Peyer's patch (tissue), 4 donors: ENCODE results near the gene MAD1L1. TPM values are rescaled to one million over a fixed set of nuclear protein-coding genes. Genes with fewer than 3 reads are reported as not detected.

ENCODE experiments used
- DNase-seq, 3 donors: peaks; one replicate each; pipeline ENCODE4 v3.0.0-alpha.2; 2017 to 2019
- H3K27ac ChIP-seq, 4 donors: fragments of 200-600 bp; sonication (generic); one replicate each; pipeline ENCODE4 v1.5.1; 2016 to 2019
- H3K27me3 ChIP-seq, 2 donors: fragments of 200-600 bp; sonication (generic); one replicate each; pipeline ENCODE4 v1.5.1; 2019
- H3K36me3 ChIP-seq, 3 donors: fragments of 200-600 bp; sonication (generic); one replicate each; pipeline ENCODE4 v1.5.1; 2016 to 2019
- H3K4me1 ChIP-seq, 4 donors: fragments of 200-600 bp; sonication (generic); one replicate each; pipeline ENCODE4 v1.5.1; 2016 to 2019
- H3K4me3 ChIP-seq, 4 donors: fragments of 200-600 bp; sonication (generic); 1 replicate in 3 of 4; 2 replicates in 1 of 4; pipeline ENCODE4 v1.5.1; 2016 to 2019; ENCODE audit warnings: mild to moderate bottlenecking in 1 of 4
- H3K9me3 ChIP-seq, 4 donors: fragments of 200-600 bp; sonication (generic); one replicate each; pipeline ENCODE4 v1.5.1; 2016 to 2019; ENCODE audit warnings: mild to moderate bottlenecking in 1 of 4
- POLR2A ChIP-seq, 2 donors: fragments of 450-650 bp; IDR thresholded peaks; one replicate each; pipeline ENCODE4 v1.5.1; 2017; ENCODE audit warnings: antibody characterized with exemption in 2 of 2, mild to moderate bottlenecking in 2 of 2, moderate library complexity in 2 of 2
- total RNA-seq, 4 donors: library from RNA; depleted of rRNA; stranded (reverse); fragments of >200 nt; gene quantifications; one replicate each; pipeline ENCODE4 v1.1.0, GENCODE V29; 2016
- TF ChIP-seq, protein P1 (sequence below), 6 experiments: fragments of 450-650 bp in 4 of 6; fragments of 200-600 bp in 2 of 6; sonication (generic) in 1 of 6; IDR thresholded peaks; one replicate each; pipeline ENCODE4 v1.5.1; 2017 to 2019; ENCODE audit warnings: antibody characterized with exemption in 6 of 6, mild to moderate bottlenecking in 3 of 6, moderate library complexity in 1 of 6

Gene MAD1L1
- total RNA-seq, 4 donors from 2014 or later: 43.9 to 417 (median 59.1) TPM

- H3K27ac ChIP-seq: no peak overlapping the region
- DNase-seq: no peak
- H3K4me1 ChIP-seq: no peaks in the 10 kb centered on the region
- no peaks in the 10 kb centered on the region for H3K36me3 ChIP-seq
- H3K9me3 ChIP-seq: no peaks in the 10 kb centered on the region
- H3K27me3 ChIP-seq: no peaks in the 10 kb centered on the region
- TF ChIP-seq, protein P1, sequence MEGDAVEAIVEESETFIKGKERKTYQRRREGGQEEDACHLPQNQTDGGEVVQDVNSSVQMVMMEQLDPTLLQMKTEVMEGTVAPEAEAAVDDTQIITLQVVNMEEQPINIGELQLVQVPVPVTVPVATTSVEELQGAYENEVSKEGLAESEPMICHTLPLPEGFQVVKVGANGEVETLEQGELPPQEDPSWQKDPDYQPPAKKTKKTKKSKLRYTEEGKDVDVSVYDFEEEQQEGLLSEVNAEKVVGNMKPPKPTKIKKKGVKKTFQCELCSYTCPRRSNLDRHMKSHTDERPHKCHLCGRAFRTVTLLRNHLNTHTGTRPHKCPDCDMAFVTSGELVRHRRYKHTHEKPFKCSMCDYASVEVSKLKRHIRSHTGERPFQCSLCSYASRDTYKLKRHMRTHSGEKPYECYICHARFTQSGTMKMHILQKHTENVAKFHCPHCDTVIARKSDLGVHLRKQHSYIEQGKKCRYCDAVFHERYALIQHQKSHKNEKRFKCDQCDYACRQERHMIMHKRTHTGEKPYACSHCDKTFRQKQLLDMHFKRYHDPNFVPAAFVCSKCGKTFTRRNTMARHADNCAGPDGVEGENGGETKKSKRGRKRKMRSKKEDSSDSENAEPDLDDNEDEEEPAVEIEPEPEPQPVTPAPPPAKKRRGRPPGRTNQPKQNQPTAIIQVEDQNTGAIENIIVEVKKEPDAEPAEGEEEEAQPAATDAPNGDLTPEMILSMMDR (IDR thresholded peaks at IDR 0.05): no peak
- TF ChIP-seq POLR2A (IDR thresholded peaks at IDR 0.05): no peak
- no peak overlapping the region for H3K4me3 ChIP-seq
Observed at GRCh38 chr7:1911571-1911970, 321.2 kb downstream of the MAD1L1 start.

GRCh38 chr7:1910827-1911226, 321.9 kb downstream of the MAD1L1 start:
- Histone ChIP-seq H3K27ac (no peak overlapping the region), H3K27me3 (no peaks in the 10 kb centered on the region), H3K9me3 (no peaks in the 10 kb centered on the region), H3K36me3 (no peaks in the 10 kb centered on the region), H3K4me1 (no peaks in the 10 kb centered on the region), H3K4me3 (no peak overlapping the region)
- no peak for DNase-seq
- TF ChIP-seq, protein P1 (IDR thresholded peaks at IDR 0.05): no peak
- no peak for TF ChIP-seq POLR2A (IDR thresholded peaks at IDR 0.05)

DNA sequence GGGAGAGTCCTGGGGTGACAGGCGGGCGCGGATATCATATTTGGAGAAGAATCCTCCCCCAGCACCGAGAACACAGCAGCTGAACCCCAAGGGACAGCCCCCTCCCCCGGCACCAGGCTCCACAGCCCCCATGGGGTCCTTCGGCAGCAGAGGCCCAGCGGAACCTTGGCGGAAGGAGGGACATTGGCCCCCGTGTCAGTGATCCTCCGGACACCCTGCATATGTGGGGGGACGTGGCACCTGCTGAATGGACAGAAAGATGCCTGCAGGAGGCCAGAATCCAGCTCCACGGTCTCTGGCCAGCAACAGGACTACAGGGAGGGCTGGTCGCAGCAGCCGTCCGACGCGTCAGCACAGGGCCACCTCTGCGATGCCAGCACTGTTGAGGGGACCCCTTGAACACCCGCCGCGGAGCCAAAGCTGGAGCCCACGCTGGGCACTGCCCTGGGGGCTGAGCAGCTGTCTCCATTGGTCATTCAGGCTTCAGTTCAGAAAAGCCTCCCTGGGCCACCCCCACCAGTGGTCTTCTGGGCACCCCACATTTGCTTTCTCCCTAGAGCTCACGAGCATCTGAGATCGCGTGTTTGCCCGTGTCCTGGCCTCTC, 322.6 kb downstream of the MAD1L1 start:
- Histone ChIP-seq H3K9me3 (no peaks in the 10 kb centered on the region), H3K36me3 (no peaks in the 10 kb centered on the region), H3K27ac (no peak overlapping the region), H3K4me1 (no peaks in the 10 kb centered on the region), H3K27me3 (no peaks in the 10 kb centered on the region), H3K4me3 (no peak overlapping the region)
- no peak for DNase-seq
- TF ChIP-seq, protein P1 (IDR thresholded peaks at IDR 0.05): no peak
- TF ChIP-seq POLR2A (IDR thresholded peaks at IDR 0.05): no peak

- DNase-seq: no peak
Observed at GRCh38 chr7:1909476-1909875, 323.3 kb downstream of the MAD1L1 start.

GRCh38 chr7:1908823-1909420, 323.8 kb downstream of the MAD1L1 start:
- Histone ChIP-seq H3K27ac (no peak overlapping the region), H3K4me1 (no peaks in the 10 kb centered on the region), H3K4me3 (no peak overlapping the region), H3K9me3 (no peaks in the 10 kb centered on the region), H3K36me3 (no peaks in the 10 kb centered on the region), H3K27me3 (no peaks in the 10 kb centered on the region)
- no peak for DNase-seq
- TF ChIP-seq, protein P1 (IDR thresholded peaks at IDR 0.05): no peak
- TF ChIP-seq POLR2A (IDR thresholded peaks at IDR 0.05): no peak

More at GRCh38 chr7:1909476-1909875, 323.3 kb downstream of the MAD1L1 start:
- H3K9me3 ChIP-seq: no peaks in the 10 kb centered on the region
- TF ChIP-seq POLR2A (IDR thresholded peaks at IDR 0.05): no peak
- H3K36me3 ChIP-seq: no peaks in the 10 kb centered on the region
- no peak overlapping the region for H3K4me3 ChIP-seq
- H3K27me3 ChIP-seq: no peaks in the 10 kb centered on the region
- H3K27ac ChIP-seq: no peak overlapping the region
- H3K4me1 ChIP-seq: no peaks in the 10 kb centered on the region

GRCh38 chr7:1907751-1908365, 324.9 kb downstream of the MAD1L1 start:
- Histone ChIP-seq H3K27me3 (no peaks in the 10 kb centered on the region), H3K36me3 (no peaks in the 10 kb centered on the region), H3K4me3 (no peak overlapping the region), H3K9me3 (no peaks in the 10 kb centered on the region), H3K27ac (no peak overlapping the region), H3K4me1 (no peaks in the 10 kb centered on the region)
- DNase-seq: no peak
- TF ChIP-seq POLR2A (IDR thresholded peaks at IDR 0.05): no peak
- TF ChIP-seq, protein P1 (IDR thresholded peaks at IDR 0.05): no peak
